Ramos (cell line): Measurements from ENCODE around the gene CENPO.

Experiments used
- in situ Hi-C: fragments of 300-500 bp; cut with MboI; formaldehyde crosslinking; loops from one replicate; pipeline ENCODE4 v1.14.3; 2022; ENCODE audit warnings: low sequenced_read_pairs; ENCODE audit not compliant: unreplicated experiment

The CENPO gene

DNA sequence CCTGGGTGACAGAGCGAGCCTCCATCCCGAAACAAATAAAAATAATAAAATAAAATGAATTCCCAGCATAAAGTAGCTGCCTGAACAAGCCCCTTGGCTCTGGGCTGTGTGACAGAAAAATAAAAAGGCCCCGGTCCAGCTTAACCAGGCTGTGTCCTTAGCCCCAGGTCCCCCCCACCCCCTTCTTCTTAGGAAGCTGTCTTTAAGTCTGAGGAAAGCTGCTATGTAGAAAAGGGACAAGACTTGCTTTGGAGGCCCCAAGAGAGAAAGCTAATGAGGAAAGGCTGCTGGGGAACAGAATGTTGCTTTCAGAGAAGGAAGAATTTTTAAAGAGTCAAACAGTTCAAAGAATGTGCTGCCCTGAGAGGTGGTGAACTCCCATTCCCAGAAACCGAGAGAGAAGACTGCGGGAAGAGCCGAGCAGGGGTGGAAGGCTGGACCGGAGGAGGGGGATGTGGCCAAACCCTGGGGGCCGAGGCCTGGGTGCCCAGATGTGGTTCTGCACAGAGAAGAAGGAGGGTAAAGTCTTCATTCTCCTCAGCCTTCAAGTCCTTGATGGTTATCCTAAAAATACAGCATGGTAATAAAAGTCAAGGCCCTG is 61.9 kb downstream of the CENPO start:
- in situ Hi-C loops: no loop called here

DNA sequence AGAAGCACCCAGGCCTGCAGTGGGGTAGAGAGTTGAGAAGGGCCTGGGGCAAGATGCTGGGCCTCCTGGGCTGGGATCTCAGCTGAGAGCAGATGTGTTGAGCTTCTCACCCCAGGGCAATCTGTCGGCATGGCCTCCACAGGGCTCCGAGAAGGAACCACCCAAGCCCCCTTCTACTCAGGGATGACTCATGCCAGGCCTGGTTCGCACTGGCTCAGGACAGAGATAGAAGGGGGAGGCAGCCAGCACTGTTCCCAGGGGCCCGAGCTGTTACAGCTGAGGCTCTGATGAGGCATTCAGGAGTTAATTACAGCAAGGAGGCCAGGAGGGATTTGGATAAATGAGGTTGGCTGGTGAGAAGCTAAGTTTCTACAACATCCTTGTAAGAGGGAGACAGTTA is 62.5 kb downstream of the CENPO start:
- in situ Hi-C loops: no loop called here

DNA sequence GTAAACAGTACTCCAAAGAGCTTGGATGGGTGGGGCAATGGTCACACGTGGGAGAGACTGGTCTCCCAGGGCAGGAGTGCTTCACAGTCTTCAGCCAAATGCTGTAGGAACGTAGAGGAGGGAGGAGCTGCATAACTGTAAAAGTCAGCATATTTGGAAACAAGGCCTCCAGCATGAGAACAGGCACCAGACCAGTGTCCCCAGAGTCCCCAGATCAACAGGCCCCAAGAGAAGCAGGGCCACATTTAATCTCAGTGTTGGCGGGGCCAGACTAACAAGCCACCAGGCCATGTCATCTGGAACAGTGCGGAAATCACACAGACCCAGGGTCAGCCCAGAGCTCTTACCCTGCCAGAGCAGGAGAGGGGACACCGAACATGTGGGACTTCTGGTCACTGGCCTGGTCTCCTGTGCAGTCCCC is 63.6 kb downstream of the CENPO start:
- in situ Hi-C loops: no loop called here

DNA sequence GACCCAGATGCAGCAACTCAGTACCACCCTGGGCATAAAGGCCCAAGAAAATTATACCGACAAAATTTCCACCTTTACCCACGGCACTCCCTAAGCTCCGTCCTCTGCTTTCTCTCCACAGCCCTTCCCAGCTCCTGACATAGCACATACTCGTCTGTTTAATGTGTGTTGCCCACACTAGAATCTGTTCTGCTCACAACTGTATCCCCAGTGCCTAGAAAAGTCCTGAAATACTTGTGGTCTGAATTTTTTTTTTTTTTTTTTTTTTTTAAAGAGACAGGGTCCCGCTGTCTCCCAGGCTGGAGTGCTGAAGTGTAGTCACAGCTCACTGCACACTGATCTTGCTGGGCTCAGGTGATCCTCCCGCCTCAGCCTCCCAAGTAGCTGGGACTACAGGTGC is 64.5 kb downstream of the CENPO start:
- in situ Hi-C loops: no loop called here

DNA sequence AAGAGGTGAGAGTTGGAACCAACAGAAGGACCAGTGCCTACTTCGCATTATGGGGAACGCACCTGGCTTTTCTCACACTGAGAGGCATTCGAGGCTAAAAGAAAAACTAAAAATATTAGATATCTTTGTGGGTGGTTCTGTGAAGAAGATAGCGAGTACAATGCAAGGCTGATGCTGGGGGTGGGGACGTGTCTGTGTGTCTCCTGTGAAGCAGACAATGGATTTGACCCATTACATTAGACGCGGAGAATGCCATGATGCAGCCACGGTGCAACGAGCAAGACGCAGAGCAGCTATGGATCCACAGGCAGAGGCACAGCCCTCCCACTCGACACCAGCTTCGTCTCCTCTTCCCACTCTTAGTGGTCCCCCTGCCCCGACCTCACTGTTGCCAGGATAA is 65.8 kb downstream of the CENPO start:
- in situ Hi-C loops: no loop called here

DNA sequence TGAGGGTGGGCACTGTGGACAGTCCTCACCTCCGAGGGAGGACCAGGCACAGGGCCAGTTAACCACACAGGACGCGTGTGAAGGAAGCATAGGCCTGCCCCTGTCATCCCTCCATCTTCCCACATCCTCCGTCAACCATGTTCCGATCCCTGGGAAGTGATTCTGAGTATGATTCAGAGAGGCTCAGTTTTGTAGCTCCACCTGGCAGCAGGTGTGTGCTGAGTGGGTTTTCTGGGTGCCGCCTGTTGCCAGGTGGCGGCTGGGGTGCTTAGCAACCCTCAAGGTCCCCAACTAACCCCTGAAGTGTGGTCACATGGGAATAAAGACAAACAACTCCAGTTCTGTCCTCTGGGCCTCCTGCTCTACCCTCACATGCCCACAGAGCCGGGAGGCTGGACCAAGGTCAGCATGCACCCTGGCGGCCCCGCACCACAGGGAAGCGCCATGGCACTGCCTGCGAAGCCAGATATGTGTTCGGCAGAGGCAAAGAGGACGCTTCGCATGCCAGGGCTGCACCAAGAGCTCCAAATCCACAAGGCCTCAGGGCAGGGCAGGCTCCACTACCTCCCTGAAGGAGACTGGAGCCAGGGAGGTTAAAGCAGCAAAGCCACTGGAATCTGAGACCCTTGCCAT is 66.9 kb downstream of the CENPO start:
- in situ Hi-C loops: no loop called here

DNA sequence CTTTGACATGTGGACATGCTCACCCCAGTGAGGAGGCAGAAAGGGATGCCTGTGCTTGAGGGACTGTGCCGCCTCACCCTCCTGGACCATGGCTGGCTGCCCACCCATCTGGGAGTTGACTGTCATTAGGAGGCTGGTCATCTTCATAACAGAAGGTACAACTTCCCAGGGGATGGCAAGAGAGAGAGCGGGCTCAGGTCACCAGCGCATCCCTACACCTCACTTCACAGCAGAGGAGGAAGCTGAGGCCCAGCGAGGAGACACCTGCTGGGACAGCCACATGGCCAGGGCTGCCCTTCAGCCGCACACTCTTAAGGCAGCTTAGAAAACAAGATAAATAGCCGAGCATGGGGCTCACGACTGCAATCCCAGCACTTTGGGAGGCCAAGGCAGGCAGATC is 67.4 kb downstream of the CENPO start:
- in situ Hi-C loops: no loop called here

DNA sequence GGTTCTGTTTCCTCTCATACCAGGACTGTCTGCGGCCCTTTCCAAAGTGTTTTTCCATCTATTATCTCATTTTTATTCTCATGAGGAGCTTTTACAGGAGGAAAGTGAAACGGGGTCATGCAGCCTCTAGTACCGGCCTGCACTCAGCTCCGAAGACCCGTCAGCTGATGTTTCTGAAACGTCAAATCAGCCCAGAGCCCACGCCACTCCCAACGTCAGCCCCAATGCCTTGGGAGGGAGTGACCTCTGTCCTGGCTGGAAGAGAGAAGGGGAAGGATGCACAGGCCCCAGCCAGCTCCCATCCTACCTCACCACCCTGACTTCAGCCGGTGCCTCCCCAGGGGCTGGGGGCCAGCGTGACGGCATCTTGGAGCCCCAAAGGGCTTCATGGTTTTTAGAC is 68.3 kb downstream of the CENPO start:
- in situ Hi-C loops: no loop called here

DNA sequence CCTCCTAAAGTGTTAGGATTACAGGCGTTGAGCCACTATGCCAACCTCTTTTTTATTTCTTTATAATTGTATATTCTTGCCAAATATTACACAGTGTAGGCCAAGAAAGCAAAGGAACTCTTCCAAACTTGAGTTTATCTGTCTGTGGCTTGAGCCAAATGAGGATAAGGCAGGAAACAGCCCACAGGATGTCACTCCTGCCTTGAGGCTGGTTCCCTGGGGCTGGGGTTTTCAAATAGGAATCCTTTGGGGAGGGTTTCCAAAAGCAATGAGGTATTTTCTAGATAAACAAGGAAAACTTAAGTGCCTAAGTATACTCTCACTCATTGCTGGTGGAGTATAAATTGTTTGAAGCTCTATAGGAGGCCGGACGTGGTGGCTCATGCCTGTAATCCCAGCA is 70.4 kb downstream of the CENPO start:
- in situ Hi-C loops: no loop called here

DNA sequence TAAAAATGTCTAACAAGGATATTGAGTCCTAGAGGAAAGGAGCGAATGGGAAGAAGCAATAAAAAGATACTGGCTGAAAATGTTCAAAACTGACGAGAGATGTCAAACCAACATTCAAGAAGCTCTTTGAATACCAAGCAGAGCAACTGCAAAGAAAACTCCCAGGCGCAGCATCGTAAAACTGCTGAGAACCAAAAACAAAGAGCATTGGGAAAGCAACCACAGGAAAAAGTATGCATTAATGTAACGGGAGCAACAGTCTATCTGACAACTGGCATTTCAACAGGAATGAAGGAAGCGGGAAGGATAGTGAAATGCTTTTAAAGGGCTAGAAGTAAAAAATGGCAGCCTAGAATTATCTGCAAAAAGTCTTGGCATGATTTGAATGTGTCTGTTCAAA is 73.7 kb downstream of the CENPO start:
- in situ Hi-C loops: no loop called here

DNA sequence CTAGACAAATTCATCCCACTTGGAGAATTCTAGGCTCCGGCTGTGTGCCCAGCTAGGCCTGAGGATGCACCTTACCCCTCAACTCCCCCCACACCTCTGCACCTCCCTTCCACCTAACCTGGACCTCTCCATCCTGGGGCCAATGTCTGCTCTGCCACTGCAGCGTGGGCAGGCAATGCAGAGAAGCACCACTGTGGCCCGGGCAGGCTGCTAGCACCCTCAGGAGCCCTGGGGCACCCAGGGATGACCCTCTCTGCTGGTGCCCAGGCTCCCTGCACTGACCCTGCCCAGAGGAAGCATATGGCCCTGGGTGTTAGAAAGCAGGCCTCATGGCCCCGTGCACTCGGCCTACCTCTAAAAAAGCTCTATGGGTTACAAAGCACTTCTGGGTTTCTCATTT is 77.2 kb downstream of the CENPO start:
- in situ Hi-C loops: no loop called here

DNA sequence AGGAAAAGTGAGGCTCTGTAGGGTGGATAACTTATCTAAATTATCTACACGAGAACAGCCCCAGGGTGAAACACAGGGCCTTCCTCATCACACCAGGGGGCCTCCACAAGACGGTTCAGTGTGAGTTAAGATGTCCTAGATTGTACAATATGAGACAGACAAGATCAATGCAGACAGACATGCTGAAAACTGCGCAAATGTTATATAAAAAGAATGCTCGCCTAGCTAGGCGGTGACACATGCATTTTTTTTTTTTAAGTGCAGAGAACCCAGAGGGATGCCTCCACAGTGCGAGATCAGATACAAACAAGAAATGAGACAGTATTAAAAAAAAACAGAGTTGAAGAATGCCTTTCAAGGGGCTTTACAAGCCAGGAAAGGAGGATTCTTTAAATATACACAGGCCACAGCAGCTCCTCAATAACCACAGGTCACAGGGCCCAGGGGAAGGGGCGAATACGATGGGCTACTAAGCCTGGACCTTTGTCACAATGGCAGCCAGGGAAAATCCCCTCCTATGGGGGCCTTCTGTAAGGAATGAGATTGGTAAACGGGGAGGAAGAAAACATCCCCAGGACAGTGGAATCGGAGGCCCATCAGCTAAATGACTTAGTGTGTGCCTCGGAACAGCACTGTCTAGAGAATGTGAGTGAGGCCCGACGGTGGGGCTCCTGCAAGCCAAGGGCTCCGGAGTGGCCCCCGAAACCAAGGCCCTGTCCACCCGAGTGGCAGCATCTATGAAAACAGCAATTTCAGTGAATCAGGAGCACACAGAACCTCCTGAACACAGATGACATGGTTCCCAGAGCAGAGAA is 77.9 kb downstream of the CENPO start:
- in situ Hi-C loops: no loop called here

DNA sequence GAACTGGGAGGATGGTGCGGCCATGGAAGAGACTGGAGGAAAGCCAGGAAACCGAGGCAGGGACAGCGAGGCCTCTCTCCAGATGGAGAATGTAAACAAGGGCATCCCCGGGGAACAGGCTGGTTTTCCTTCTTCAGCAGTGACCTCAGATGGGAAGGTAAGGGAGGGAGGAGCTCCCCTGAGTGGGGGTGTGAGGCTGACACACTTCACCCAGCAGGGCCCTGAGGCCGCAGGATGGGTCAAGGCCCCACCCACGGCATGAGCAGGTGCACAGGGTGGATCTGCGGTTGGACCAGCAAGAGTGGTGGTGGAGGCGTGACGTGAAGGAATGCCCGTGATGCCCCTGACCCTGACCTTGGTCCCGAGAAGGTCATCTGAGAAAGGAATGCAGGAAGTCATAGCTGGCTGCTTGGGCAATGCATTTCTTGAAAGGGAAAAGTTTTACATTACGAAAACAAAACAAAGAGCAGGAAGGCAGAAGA is 78.7 kb downstream of the CENPO start:
- in situ Hi-C loops: no loop called here
